GM18867 (cell line): ENCODE measurements around the gene ZDHHC8.

Experiments
- ATAC-seq: cut with Tn5 transposase; IDR thresholded peaks from one replicate; pipeline ENCODE4 v1.9.1; 2021; ENCODE audit warnings: mild to moderate bottlenecking, moderate library complexity; ENCODE audit not compliant: unreplicated experiment

Gene ZDHHC8

DNA sequence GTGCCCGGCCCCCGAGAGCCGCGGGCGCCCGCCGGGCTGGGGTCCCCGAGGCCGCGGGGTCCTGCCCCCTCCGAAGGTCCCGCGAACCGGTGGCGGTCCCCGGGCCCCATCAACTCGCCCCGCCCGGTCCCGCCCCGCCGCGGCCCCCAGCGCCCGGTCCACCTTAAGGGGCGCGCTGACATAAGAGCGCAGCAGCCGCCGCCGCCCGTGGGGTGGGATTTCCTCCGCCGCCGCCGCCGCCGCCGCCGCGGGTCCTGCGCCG is at the start of gene ZDHHC8:
Gene ZDHHC8, plus strand, starts transcription at position 208 of the 262 bp plus-strand sequence. CDS start 144 bp downstream, outside the sequence.
- ATAC-seq: peak; percentile 50

DNA sequence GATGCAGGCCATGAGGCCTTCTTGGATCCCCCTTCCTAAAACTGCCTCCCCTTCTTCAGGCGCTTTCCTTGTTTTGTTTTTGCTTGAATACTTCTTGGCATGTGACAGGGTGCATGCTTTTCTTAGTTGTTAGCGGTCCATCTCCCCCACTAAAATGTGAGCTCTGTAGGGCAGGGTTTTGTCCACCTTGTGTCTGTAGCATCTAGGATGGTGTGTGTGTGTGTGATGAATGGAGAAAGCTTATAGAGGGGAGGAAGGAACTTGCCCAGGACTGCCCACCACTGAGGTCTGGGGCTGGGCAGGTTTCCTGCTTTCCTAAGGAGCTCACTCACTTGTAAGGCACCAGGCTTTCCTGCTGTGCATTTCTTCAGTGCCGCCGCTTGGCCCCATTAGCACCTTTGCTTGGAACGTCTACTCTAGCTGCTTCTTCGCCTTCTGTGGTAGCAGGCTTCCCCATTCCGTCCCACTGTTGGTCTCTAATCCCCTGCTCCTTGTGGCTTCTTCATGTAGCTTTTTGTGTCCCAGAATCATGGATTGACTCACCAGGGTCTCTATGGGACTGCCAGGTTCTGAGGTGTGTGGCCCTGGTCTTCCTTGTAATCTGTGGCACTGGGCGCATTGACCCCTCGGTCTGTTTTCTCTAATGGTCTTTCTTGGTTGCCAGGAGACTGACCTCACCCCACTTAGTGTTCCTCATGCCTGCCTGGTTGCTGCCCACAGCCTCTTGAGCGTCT is 48.3 kb upstream of the ZDHHC8 start:
- ATAC-seq: no peak

DNA sequence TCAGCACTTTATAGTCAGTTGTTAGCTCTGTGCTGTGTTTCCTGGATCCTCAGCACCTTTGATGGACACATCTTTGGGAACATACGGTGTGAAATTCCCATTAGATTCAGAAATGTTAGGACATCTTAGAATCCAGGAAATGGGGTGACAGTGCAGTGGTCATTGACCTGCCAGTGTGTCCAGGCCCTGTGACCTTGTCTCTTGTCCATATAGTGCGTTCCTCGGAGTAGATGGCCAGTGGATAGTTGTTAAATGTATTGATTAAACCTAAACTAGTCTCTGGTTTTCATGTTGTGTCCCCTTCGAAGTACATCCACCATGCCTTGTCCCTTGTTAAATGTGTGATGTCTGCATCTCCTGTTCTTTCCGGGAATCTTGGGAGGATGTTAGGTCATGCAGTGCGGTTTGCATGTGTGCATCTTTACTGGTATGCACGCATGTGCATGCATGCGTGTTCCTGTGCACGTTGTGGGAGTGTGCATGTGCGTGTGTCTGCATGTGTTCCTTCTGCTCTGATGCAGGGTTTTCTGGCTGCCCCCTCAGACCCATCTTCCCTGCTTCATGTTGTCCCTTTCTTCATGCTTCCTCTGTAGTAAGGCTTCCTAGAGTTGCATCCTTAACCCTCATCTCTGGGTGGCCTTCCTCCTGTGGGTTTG is 47.6 kb upstream of the ZDHHC8 start:
- ATAC-seq: no peak

DNA sequence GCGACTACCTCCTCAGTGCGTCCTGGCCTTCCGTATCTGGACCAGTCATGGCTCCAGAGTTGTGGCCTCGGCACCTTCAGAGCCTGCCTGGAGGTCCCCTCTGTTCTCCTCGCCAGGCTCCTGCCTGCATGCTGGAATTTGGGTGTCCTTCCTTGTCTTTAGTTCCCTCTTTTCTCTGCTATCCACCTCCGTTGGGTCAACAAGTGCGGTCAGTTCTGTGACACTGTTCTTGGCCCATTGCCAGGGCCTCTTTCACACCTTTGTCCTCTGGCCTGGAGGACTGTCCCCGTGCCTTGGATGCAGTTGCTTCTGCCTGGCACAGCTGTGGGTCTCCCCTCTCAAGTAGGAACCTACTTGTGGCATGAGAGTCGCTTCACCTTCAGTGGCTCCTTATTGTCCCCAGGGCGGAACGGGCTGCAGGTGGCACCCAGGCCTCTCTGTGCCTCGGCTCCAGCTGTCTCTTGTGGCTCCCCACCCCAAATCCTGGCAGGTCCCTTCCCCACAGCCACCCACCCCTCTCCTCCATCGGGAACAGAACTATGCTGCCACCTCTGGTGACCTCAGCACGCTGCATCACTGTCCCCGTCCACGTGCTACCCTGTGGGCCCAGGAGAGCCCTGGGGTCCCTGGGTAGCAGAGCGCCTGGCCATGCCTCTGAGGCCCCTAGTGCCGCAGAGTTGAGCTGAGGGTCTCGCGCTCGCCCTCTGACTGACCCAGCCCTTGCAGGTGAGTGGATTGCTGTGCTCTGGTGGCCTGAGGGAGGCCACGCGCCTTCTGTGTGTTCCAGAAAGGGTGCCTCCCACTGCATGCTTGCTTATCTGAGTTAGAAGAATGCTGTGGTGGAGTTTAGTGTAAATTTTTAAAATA is 46.8 kb upstream of the ZDHHC8 start:
- no peak for ATAC-seq

- ATAC-seq: no peak
Measured at GRCh38 chr22:20085651-20086050, 46.0 kb upstream of the ZDHHC8 start.

DNA sequence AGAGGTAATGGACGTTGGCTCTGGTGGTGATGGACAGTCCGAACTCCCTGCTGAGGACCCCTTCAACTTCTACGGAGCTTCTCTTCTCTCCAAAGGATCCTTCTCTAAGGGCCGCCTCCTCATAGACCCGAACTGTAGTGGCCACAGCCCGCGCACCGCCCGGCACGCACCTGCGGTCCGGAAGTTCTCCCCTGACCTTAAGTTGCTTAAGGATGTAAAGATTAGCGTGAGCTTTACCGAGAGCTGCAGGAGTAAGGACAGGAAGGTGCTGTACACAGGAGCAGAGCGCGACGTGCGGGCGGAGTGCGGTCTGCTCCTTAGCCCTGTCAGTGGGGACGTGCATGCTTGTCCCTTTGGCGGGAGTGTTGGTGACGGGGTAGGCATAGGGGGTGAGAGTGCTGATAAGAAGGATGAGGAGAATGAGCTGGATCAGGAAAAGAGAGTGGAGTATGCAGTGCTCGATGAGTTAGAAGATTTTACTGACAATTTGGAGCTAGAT is 45.5 kb upstream of the ZDHHC8 start:
- ATAC-seq: no peak

GRCh38 chr22:20086763-20087162 is 44.8 kb upstream of the ZDHHC8 start:
- no peak for ATAC-seq

GRCh38 chr22:20087319-20088262 is 44.0 kb upstream of the ZDHHC8 start:
- ATAC-seq: no peak

GRCh38 chr22:20088263-20088648 is 43.3 kb upstream of the ZDHHC8 start:
- no peak for ATAC-seq

DNA sequence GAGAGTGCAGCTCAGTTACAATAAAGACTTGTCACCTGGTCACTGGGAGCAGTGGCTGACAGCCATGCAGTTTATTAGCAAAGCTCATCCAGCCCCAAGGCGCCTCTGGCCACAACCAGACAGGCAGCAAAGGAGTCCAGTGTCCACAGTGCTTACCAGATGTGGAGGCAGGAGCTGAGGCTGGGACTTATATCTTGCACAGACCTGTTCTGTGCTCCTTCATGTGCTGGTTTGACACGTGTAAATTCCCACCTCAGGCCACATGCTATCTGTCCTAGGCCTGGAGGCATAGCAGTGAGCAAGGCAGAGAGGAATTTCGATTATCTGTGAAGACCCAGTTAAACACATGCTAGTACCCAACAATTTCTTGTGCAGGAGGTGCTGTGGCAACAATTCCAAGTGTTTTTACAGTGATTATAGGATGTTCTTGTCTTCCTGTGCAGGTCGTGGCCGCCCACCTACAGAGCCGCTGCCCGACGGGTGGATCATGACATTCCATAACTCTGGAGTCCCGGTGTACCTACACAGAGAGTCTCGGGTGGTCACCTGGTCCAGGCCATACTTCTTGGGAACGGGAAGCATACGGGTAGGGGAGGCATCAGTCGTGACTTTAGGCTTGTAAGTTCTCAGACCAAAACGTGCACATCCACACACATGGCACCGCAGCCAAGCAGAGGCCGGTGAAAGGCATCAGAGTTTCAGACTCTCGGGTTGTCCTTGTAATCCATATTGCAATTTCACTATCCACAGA is 42.2 kb upstream of the ZDHHC8 start:
- ATAC-seq: no peak

- no peak for ATAC-seq
Measured at GRCh38 chr22:20089977-20090729, 41.5 kb upstream of the ZDHHC8 start.

GRCh38 chr22:20090730-20091240 is 40.8 kb upstream of the ZDHHC8 start:
- ATAC-seq: no peak

DNA sequence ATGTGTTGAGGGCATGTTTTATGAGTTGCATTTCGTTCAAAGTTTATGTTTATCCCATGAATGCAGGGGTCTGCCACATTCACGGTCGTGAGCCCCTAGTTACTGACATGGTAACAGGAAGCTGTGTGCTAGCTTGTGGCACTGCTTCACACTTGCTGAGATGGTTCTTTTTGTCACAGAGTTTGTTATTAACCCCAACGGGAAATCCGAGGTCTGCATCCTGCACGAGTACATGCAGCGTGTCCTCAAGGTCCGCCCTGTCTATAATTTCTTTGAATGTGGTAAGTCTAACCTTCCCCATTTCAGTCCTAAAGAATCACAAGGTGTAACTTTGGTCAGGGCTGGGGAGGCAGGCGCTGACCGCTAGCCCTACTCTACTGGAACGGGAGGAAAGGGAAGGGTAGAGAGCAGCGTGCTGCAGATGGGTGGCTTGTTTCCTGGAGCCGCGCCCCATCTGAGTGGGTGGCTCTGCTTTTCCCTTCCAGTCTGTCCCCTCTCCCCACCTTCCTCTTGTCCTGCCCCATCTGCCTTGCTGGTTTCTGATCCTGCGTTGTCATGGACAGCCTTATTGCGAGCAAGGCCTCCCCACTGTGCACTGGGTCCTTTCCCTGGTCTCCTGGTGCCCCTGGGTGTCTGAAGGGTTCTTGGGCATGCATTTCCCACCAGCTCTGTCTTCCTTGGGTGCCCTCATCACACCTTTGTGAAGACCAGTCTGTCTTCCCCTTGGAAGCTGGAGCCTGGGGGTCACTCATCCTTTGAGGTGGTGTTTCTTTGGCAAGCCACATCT is 39.7 kb upstream of the ZDHHC8 start:
- no peak for ATAC-seq

DNA sequence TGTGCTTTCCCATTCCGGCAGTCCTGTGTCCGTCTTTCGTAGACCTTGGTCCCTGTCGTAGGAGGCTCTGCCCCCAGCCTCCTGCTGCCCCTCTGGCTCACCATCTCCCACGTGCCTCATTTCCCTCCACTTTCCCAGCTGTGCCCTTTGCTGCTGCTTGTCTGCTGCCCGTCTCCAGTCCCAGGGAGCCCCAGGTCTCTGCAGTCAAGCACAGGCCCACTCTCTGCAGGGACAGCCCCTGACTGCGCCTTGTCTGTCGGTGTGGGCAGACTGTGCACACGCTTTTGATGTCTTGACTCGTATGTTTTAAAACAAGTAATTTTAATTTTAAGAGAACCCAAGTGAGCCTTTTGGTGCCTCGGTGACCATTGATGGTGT is 39.1 kb upstream of the ZDHHC8 start:
- no peak for ATAC-seq

DNA sequence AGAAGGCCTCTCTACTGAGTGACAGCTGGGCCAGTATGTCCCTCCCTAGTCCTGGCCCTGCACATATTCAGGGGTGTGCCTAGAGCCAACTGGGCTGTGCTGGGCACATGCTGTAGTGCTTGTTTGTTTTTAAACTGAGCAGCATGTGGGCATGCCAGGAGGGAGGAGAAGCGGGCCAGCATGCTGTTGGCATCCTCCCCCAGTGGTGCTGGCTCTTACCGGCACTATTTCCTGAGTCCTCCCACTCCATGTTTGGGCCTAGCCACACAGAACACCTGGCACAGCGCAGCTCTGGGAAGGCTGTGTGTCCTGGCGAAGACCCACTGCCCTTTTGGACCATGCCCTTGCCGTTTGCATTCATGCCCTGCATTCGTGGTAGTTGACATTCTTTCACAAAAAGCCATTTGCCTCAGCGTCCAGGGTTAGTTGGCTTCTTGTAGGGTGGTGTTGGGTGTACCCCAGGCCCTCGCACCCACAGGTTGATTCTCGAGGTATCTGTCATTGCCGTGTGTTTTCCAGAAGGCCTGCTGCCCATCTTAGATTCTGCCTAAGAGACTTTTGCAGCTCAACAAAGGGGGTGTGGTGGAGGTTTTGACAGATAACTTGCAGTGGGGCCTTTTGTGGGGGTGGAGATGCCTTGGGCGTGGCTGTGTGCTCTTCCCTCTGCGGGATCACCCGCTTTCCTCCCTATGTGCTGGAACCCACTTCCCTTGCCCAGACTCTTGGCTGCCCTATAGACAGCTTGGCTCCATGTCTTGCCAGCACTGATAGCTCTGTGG is 38.0 kb upstream of the ZDHHC8 start:
- ATAC-seq: no peak

GRCh38 chr22:20094197-20094807 is 37.3 kb upstream of the ZDHHC8 start:
- ATAC-seq: no peak

GRCh38 chr22:20095521-20095920 is 36.1 kb upstream of the ZDHHC8 start:
- no peak for ATAC-seq
